ENCODE results near the gene HNRNPA1. TPM values are rescaled to one million over a fixed set of nuclear protein-coding genes. Genes with fewer than 3 reads are reported as not detected.

HNRNPA1 gene
- total RNA-seq, 1 experiment from 2014 or later = 3,193 TPM

- Histone ChIP-seq H4K20me1 (ENCODE audit: control insufficient read depth, insufficient read depth, insufficient read length) (no peaks in the 10 kb centered on the region), H3K9ac (ENCODE audit: extremely low read depth, insufficient read length, low read length) (no peak overlapping the region), H3T11ph (ENCODE audit: low read length) (no peak overlapping the region), H3K23ac (ENCODE audit: insufficient read length, low read depth, low read length) (no peak overlapping the region), H4K8ac (replicated peaks; ENCODE audit: insufficient read length, low read depth, low read length) (no peak overlapping the region), H3K27me3 (ENCODE audit: insufficient read depth, low read length) (no peaks in the 10 kb centered on the region), H3K27ac (ENCODE audit: insufficient read length, low read depth, low read length) (no peak overlapping the region), H3K56ac (ENCODE audit: insufficient read length, low read depth, low read length) (no peak overlapping the region), H3K79me2 (ENCODE audit: insufficient read depth, low read length) (no peaks in the 10 kb centered on the region), H3K18ac (ENCODE audit: insufficient read length, low read depth, low read length) (no peak overlapping the region), H3K9me3 (ENCODE audit: control insufficient read depth, low read depth, low read length) (no peaks in the 10 kb centered on the region), H3K4me1 (ENCODE audit: insufficient read depth, low read length) (no peaks in the 10 kb centered on the region; the same call in 1 of the 2 replicates), H2BK120ac (ENCODE audit: low read depth, low read length, poor library complexity, severe bottlenecking) (no peak overlapping the region), H3K14ac (ENCODE audit: insufficient read depth, low read length) (no peak overlapping the region), H3K79me1 (ENCODE audit: insufficient read depth, low read depth, low read length, poor library complexity, severe bottlenecking) (no peaks in the 10 kb centered on the region), H2AFZ (ENCODE audit: low read length) (no peak overlapping the region), H4K5ac (ENCODE audit: insufficient read length, low read depth, low read length) (no peak overlapping the region), H2BK12ac (ENCODE audit: insufficient read length, low read depth, low read length) (no peak overlapping the region), H2BK20ac (ENCODE audit: low read depth, low read length, poor library complexity, severe bottlenecking) (no peak overlapping the region), H3K23me2 (ENCODE audit: insufficient read length, low read depth, low read length, poor library complexity, severe bottlenecking) (no peaks in the 10 kb centered on the region), H2BK15ac (ENCODE audit: low read depth, low read length) (no peak overlapping the region), H3K4ac (ENCODE audit: low read depth, low read length) (no peak overlapping the region), H4K91ac (ENCODE audit: insufficient read length, low read depth, low read length) (no peak overlapping the region), H3K4me2 (ENCODE audit: insufficient read depth, insufficient read length, low read length) (no peak overlapping the region), H2BK5ac (ENCODE audit: insufficient read length, low read length) (no peak overlapping the region), H2AK5ac (ENCODE audit: insufficient read length, low read length) (no peak overlapping the region)
- Mint-ChIP-seq H3K27ac (no peak overlapping the region; a peak in 1 of 7 replicates), H3K27me3 (ENCODE audit: low read depth) (no peaks in the 10 kb centered on the region), H3K36me3 (ENCODE audit: insufficient read depth in 1 of 3, low read depth in 3 of 3) (no peaks in the 10 kb centered on the region), H3K4me3 (no peak overlapping the region), H3K9me3 (no peaks in the 10 kb centered on the region), H3K4me1 (peaks cover 4 to 7% of the 10 kb centered on the region in 2 experiments)
- DNase-seq = no peak
- TF ChIP-seq CTCF (conservative IDR thresholded peaks at IDR 0.05) = no peak
- WGBS (ENCODE audit: extremely low coverage, insufficient read length, low lambda C conversion rate) = no CpG with 5 or more reads among the region's 5 CpGs
These were observed 40.8 kb downstream of the HNRNPA1 start for GRCh38 chr12:54321363-54321762.

All from H9 (cell line).